ENCODE results near the gene TMEM214.

Gene TMEM214

DNA sequence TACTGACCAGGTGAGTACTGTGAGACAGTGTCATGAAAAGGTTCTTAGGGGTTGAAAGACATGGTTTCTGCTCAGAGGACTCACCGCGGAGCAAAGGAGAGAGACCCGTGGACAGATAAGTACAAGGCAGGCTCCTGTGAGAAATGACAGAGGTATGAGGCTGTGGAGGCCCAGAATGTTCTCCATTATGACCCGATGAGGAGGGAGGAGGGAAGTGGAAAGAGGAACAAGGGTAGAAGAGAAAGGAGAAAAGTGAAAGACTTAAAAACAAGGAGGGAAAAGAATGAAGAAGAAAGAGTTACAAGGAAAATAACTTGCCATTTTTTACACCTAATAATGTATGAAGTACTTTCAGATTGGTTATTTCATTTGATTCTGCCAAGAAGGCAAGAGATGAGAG is 32.5 kb upstream of the TMEM214 start:
- Mint-ChIP-seq H3K27me3 (ENCODE audit: low read depth, poor library complexity) (peaks cover 14% of the 10 kb centered on the region), H3K27ac (no peak overlapping the region), H3K4me3 (no peak overlapping the region), H3K9me3 (no peaks in the 10 kb centered on the region), H3K4me1 (no peaks in the 10 kb centered on the region), H3K36me3 (ENCODE audit: low read depth) (no peaks in the 10 kb centered on the region)
- no peak for DNase-seq
- TF ChIP-seq, protein P1, sequence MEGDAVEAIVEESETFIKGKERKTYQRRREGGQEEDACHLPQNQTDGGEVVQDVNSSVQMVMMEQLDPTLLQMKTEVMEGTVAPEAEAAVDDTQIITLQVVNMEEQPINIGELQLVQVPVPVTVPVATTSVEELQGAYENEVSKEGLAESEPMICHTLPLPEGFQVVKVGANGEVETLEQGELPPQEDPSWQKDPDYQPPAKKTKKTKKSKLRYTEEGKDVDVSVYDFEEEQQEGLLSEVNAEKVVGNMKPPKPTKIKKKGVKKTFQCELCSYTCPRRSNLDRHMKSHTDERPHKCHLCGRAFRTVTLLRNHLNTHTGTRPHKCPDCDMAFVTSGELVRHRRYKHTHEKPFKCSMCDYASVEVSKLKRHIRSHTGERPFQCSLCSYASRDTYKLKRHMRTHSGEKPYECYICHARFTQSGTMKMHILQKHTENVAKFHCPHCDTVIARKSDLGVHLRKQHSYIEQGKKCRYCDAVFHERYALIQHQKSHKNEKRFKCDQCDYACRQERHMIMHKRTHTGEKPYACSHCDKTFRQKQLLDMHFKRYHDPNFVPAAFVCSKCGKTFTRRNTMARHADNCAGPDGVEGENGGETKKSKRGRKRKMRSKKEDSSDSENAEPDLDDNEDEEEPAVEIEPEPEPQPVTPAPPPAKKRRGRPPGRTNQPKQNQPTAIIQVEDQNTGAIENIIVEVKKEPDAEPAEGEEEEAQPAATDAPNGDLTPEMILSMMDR (IDR thresholded peaks at IDR 0.05) = no peak

DNA sequence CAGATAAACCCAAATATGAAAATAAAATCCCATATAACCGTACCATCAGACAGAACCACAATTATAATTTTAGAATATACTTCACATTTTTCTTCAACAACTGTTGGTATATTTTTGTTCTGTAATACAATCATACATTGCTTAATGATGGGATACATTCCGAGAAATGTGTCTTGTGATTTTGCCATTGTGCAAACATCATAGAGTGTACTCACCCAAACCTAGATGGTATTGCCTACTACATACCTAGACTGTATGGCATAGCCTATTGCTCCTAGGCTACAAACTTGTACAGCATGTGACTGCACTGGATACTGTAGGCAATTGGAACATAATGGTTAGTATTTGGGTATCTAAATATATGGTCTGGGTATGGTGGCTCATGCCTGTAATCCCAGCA is 31.8 kb upstream of the TMEM214 start:
- TF ChIP-seq, protein P1 (IDR thresholded peaks at IDR 0.05) = no peak
- Mint-ChIP-seq H3K36me3 (ENCODE audit: low read depth) (no peaks in the 10 kb centered on the region), H3K4me1 (no peaks in the 10 kb centered on the region), H3K27ac (no peak overlapping the region), H3K27me3 (ENCODE audit: low read depth, poor library complexity) (peaks cover 14% of the 10 kb centered on the region), H3K9me3 (no peaks in the 10 kb centered on the region), H3K4me3 (no peak overlapping the region)
- no peak for DNase-seq

DNA sequence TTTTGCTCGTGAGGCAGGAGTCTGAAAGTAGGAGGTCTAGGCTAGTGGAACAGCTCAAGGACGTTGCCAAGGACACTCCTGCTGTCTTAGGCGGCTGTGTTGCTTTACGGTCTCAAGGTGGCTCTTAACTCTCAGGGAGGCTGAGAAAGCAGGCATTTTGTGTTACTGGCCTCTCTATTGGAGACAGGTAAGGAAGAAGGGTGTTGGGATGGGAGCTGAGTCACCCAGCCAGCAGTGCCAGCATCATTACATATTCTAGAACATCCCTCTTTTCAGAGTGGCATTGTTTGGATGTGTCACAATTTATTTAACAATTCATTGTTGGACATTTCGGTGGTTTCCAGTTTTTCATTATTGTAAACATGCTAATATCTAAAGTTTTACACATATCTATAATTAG is 30.8 kb upstream of the TMEM214 start:
- no peaks in the 10 kb centered on the region for H3K36me3 Mint-ChIP-seq (ENCODE audit: low read depth)
- TF ChIP-seq, protein P1 (IDR thresholded peaks at IDR 0.05) = no peak
- peaks cover 12% of the 10 kb centered on the region for H3K27me3 Mint-ChIP-seq (ENCODE audit: low read depth, poor library complexity)
- no peak overlapping the region for H3K4me3 Mint-ChIP-seq
- H3K4me1 Mint-ChIP-seq = no peaks in the 10 kb centered on the region
- no peak overlapping the region for H3K27ac Mint-ChIP-seq
- H3K9me3 Mint-ChIP-seq = no peaks in the 10 kb centered on the region
- DNase-seq = no peak

DNA sequence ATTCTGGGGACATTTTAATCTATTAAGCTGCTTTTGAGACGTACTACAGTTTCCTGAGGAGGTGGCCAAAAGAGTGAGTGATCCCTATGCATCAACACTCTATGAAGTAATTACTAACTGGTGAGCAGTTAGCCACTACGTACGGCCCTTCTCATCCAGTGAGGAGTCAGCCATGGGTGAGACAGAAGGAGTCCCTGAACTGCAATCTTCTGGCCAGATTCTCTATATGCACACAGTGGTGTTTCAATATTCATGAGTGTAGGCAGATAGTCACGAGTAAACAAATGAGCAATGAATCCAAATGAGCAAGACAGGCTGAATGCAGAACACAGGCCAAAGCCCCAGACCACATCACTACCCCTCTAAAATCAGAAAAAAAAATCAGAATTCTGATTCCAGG is 29.8 kb upstream of the TMEM214 start:
- no peaks in the 10 kb centered on the region for H3K4me1 Mint-ChIP-seq
- H3K9me3 Mint-ChIP-seq = no peaks in the 10 kb centered on the region
- TF ChIP-seq, protein P1 (IDR thresholded peaks at IDR 0.05) = no peak

DNA sequence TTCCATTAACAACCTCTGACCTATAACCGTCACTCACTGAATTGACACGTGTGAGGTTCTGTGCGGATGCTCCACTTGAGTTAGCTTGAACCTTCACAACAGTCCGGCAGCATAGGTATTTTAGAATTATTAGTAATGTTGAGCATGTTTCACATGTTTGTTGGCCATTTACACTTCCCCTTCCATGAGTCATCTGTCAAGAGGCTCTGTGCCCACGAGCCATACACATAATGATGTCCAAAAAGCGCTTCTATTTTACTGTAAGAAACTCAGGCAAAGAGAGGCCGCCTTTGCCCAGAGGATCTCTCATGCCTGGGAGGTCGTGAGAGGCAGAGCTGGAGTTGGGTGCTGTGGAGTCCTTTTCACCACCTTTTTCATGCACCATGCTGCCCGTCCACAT is 28.9 kb upstream of the TMEM214 start:
- TF ChIP-seq, protein P1 (IDR thresholded peaks at IDR 0.05) = no peak
- peaks cover 7% of the 10 kb centered on the region for H3K27me3 Mint-ChIP-seq (ENCODE audit: low read depth, poor library complexity)

More for the DNA sequence above, 29.8 kb upstream of the TMEM214 start:
- H3K36me3 Mint-ChIP-seq (ENCODE audit: low read depth) = no peaks in the 10 kb centered on the region
- no peak for DNase-seq
- H3K27me3 Mint-ChIP-seq (ENCODE audit: low read depth, poor library complexity) = peaks cover 9% of the 10 kb centered on the region
- H3K4me3 Mint-ChIP-seq = no peak overlapping the region
- H3K27ac Mint-ChIP-seq = no peak overlapping the region

DNA sequence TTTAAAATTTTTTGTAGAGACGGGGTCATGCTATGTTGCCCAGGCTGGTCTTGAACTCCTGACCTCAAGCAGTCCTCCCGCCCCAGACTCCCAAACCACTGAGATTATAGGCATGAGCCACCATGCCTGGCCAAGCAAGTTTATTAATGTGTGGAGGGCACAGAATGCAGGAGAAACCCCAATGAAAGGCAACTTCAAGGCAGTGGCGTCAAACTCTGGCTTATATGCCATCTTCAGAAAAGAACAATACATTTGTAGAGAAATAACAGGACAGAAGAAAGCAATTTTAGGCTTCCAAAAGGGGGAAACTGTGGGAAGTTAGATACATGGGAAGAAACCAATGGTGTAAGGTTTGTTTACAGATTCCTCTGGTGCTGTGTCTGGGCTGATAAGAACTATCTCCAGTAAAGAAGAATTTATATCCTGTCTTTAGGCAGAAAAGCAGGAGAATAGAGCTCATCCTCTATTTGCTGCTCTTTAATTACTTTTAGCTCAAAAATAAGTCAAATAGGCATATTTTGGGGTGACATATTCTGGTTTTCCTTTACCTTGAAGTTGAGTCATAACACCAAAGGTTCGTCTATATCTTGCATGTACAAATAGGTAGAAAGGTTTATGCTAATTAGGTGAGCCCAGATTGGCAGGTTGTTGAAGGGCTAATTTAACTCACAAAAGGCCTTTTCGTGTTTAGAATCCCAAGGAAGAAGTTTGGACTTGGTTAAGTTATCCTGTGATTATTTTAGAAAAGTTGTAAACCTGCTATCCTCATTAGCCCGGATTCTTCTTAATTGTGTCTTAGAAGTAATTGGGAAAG is 26.0 kb upstream of the TMEM214 start:
- H3K4me1 Mint-ChIP-seq = no peaks in the 10 kb centered on the region
- H3K4me3 Mint-ChIP-seq = no peak overlapping the region
- TF ChIP-seq, protein P1 (IDR thresholded peaks at IDR 0.05) = no peak
- no peaks in the 10 kb centered on the region for H3K9me3 Mint-ChIP-seq
- H3K36me3 Mint-ChIP-seq (ENCODE audit: low read depth) = peaks cover 5% of the 10 kb centered on the region
- H3K27ac Mint-ChIP-seq = no peak overlapping the region
- DNase-seq = no peak
- peaks cover 6% of the 10 kb centered on the region for H3K27me3 Mint-ChIP-seq (ENCODE audit: low read depth, poor library complexity)

More for the DNA sequence above, 28.9 kb upstream of the TMEM214 start:
- Mint-ChIP-seq H3K27ac (no peak overlapping the region), H3K4me1 (no peaks in the 10 kb centered on the region), H3K36me3 (ENCODE audit: low read depth) (no peaks in the 10 kb centered on the region), H3K4me3 (no peak overlapping the region), H3K9me3 (no peaks in the 10 kb centered on the region)
- DNase-seq = no peak

Measured in nephron progenitor cell (in vitro differentiated cells).